NCI-H1048 (cell line): ENCODE measurements around the gene FBXL17.
"Not testable (repeated sequence)": the region's sequence is repeated elsewhere in the genome, so short reads cannot be mapped to it uniquely, and the experiment has no call there.

ENCODE experiments used
- DNase-seq: peaks from one replicate; lab custom pipeline; 2025; lab: John Stamatoyannopoulos, UW

FBXL17 gene

GRCh38 chr5:108381954-108382783, at the start of gene FBXL17:
FBXL17 (minus strand) TSS chr5:108382098.
- DNase-seq, result peak; percentile 67

GRCh38 chr5:108430931-108431608, 49.2 kb upstream of the FBXL17 start:
- no peak for DNase-seq

- no peak for DNase-seq
These were observed 39.8 kb upstream of the FBXL17 start for GRCh38 chr5:108421713-108422112.

- no peak for DNase-seq
These were observed 38.9 kb upstream of the FBXL17 start for GRCh38 chr5:108420755-108421154.

GRCh38 chr5:108420158-108420557, 38.3 kb upstream of the FBXL17 start:
- no peak for DNase-seq

GRCh38 chr5:108418197-108418596, 36.3 kb upstream of the FBXL17 start:
- no peak for DNase-seq

- no peak for DNase-seq
These were observed 35.3 kb upstream of the FBXL17 start for GRCh38 chr5:108417166-108417670.

GRCh38 chr5:108415726-108416125, 33.8 kb upstream of the FBXL17 start:
- DNase-seq, result no peak

GRCh38 chr5:108409786-108410185, 27.9 kb upstream of the FBXL17 start:
- no peak for DNase-seq

- not testable (repeated sequence) for DNase-seq
These were observed 23.3 kb upstream of the FBXL17 start for GRCh38 chr5:108405201-108405600.

- no peak for DNase-seq
These were observed 17.1 kb upstream of the FBXL17 start for GRCh38 chr5:108398964-108399363.

GRCh38 chr5:108396837-108397236, 14.9 kb upstream of the FBXL17 start:
- DNase-seq, result not testable (repeated sequence)

- no peak for DNase-seq
These were observed 5.9 kb upstream of the FBXL17 start for GRCh38 chr5:108387758-108388157.

- DNase-seq, result no peak
These were observed 4.6 kb upstream of the FBXL17 start for GRCh38 chr5:108386345-108387061.

- DNase-seq, result no peak
These were observed 2.8 kb upstream of the FBXL17 start for GRCh38 chr5:108384741-108385140.

GRCh38 chr5:108382784-108383330, 959 bp upstream of the FBXL17 start:
- DNase-seq, result no peak

- DNase-seq, result no peak
These were observed 446 bp downstream of the FBXL17 start for GRCh38 chr5:108381350-108381953.

- DNase-seq, result no peak
These were observed 1.2 kb downstream of the FBXL17 start for GRCh38 chr5:108380531-108381349.

- DNase-seq, result no peak
These were observed 2.0 kb downstream of the FBXL17 start for GRCh38 chr5:108379722-108380530.

- DNase-seq, result no peak
These were observed 6.1 kb downstream of the FBXL17 start for GRCh38 chr5:108375768-108376167.
